Adipocyte (in vitro differentiated cells): ENCODE data around the gene TSPAN18.

Source experiments
- DNase-seq: peaks from one replicate; pipeline ENCODE4 v3.0.0-alpha.2; 2015; ENCODE audit warnings: low read depth
- H3K27me3 ChIP-seq: replicated peaks from 2 replicates; pipeline ENCODE4 v1.7.0; 2013; ENCODE audit warnings: mild to moderate bottlenecking, low read length, moderate library complexity; ENCODE audit not compliant: control insufficient read depth, insufficient read depth
- H3K36me3 ChIP-seq: 2 replicates; pipeline ENCODE4 v1.7.0; 2013; ENCODE audit warnings: low read length, mild to moderate bottlenecking, moderate library complexity; ENCODE audit not compliant: control insufficient read depth, insufficient read depth, severe bottlenecking
- H3K4me1 ChIP-seq: 2 replicates; pipeline ENCODE4 v1.7.0; 2013; ENCODE audit warnings: mild to moderate bottlenecking, low read length, moderate library complexity; ENCODE audit not compliant: control insufficient read depth, insufficient read depth
- H3K4me3 ChIP-seq: 2 replicates; pipeline ENCODE4 v1.7.0; 2013; ENCODE audit warnings: mild to moderate bottlenecking, low read length, moderate library complexity
- H3K9ac ChIP-seq: 2 replicates; pipeline ENCODE4 v1.7.0; 2013; ENCODE audit warnings: mild to moderate bottlenecking, low read length, moderate library complexity
- H3K9me3 ChIP-seq: 2 replicates; pipeline ENCODE4 v1.7.0; 2013; ENCODE audit warnings: mild to moderate bottlenecking, low read length, moderate library complexity; ENCODE audit not compliant: control insufficient read depth

TSPAN18 gene

DNA sequence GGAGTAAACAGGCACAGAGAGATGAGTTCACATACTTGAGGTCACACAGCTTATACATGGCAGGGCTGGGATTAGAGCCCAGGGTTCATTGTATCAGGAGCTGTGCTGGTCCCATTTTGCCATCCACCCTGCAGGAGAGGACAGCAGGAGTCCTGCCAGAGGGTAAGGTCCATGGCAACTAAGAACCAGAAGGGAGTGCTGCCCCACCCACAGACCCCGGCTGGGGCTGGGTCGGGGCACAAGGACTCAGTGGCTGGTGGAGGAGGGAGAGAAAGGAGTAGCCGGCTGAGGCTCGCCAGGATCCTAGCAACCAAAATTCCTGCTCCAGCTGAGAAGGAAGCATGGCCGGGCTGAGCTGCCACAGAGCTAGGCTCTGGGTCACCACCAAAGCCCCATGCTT, 249.8 kb downstream of the TSPAN18 start:
- Histone ChIP-seq H3K9ac (no peak overlapping the region), H3K4me3 (no peak overlapping the region), H3K4me1 (no peaks in the 10 kb centered on the region), H3K36me3 (no peaks in the 10 kb centered on the region), H3K27me3 (peaks cover 22% of the 10 kb centered on the region), H3K9me3 (no peaks in the 10 kb centered on the region)
- DNase-seq: no peak

DNA sequence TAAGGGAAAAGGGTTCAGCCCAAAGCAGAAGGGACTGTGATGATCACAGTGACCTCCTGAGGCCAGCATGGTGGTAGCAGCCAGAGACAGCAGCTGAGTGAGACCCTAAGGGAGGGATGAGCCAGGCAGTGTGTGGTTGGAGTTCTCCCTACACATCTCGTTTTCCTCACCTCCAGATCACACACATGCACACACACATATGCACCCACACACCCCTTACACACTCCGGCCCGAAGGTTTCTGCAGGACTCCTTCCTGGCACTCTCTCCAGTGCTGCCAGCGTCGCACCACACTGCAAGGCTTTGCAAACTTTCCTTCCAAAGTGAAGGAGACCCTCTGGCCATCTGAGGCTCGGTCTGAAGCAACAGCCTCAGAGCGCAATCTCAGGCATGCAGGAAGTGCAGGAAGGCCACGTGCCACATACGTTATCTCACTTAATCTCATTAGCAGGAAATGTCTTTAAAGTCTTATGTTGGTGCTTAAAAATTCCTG, 250.8 kb downstream of the TSPAN18 start:
- no peaks in the 10 kb centered on the region for H3K4me1 ChIP-seq
- H3K9ac ChIP-seq: no peak overlapping the region
- DNase-seq: no peak
- H3K9me3 ChIP-seq: no peaks in the 10 kb centered on the region
- H3K27me3 ChIP-seq: peaks cover 24% of the 10 kb centered on the region
- no peak overlapping the region for H3K4me3 ChIP-seq
- H3K36me3 ChIP-seq: no peaks in the 10 kb centered on the region

DNA sequence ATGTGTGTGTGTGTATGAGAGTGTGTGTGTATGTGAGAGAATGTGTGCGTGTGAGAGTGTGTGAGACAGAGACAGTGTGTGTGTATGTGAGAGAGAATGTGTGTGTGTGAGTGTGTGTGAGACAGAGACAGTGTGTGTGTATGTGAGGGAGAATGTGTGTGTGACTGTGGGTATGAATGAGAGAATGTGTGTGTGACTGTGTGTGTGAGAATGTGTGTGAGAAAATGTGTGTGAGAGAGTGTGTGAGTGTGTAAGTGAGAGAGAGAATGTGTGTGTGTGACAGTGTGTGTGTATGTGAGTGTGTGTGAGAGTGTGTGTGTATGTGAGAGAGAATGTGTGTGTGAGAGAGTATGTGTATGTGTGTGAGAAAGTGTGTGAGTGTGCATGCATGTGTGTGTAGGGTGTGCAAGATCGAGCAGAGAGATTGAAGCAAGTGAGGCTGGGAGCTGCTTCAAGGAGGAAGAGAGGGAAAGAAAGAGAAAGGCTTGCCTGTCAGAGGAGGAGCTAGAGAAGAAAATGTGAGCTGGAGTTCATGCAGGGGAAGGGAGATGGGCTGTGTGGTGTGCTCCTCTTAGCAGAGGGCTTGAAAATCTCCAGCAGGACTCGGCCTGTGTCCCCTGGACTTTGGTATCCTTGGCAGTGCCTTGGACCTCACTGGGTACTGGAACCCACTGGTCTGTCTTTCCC, 251.7 kb downstream of the TSPAN18 start:
- no peak overlapping the region for H3K9ac ChIP-seq
- no peaks in the 10 kb centered on the region for H3K4me1 ChIP-seq
- H3K4me3 ChIP-seq: no peak overlapping the region
- no peak for DNase-seq
- H3K27me3 ChIP-seq: peaks cover 21% of the 10 kb centered on the region
- no peaks in the 10 kb centered on the region for H3K36me3 ChIP-seq
- no peaks in the 10 kb centered on the region for H3K9me3 ChIP-seq

DNA sequence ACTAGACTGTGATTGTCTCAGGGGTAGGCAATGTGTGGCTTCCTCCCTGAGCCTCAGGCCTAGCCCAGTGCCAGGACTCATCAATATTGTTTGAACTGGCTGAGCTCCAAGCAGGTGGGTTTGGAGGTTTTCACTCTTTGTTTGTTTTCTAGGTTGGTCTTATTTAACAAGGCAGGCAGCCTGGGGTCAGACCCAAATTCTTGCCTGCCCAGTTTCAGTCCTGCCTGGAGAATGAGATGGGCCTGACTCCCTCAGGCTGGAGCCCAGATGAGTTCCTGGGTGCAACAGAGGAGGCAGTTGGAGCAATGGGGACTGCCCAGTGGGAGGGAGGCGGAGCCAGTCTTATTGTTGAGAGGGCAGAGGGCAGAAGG, 252.2 kb downstream of the TSPAN18 start:
- DNase-seq: no peak
- no peaks in the 10 kb centered on the region for H3K4me1 ChIP-seq
- no peak overlapping the region for H3K9ac ChIP-seq
- H3K36me3 ChIP-seq: no peaks in the 10 kb centered on the region
- H3K4me3 ChIP-seq: no peak overlapping the region
- no peaks in the 10 kb centered on the region for H3K9me3 ChIP-seq
- peaks cover 21% of the 10 kb centered on the region for H3K27me3 ChIP-seq

DNA sequence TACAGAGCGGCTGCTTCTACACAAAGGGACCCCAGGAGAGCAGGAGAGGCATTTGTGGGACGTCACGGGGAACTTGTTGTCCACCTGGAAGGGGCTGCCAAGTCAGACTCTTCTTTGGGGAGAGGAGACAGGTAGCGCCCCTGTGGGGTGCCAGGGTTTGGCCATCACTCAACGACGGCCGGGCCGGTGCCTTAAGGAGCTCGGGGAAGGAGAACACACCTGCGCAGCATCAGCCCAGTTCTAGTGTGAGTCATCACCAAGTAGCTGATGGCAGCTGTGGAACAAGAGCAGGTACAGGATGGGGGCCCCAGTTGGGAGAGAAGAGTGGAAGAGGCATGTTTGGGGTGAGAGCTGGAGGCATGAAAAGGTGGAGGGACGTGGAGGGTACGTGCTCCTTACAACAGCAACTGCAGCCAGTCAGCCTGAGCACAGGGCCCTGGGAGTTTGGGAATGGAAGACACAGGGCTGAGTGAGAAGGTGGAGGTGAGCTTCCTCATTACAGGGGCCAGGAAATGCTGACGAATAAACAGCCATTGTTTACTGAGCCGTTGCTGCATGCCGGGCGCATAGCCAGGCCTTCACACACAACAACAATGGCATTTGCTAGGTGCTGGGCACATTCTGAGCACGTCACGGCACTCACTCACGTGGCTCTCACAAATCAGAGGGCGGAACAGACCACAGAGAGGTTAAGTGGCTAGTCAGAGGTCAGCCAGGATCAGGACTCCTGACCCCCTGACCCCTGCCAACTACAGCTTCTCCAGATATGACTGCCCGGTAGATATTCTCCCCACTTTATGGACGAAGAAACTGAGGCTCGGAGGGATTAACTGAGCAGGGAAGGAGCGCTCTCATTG, 253.0 kb downstream of the TSPAN18 start:
- Histone ChIP-seq H3K4me1 (no peaks in the 10 kb centered on the region), H3K9me3 (no peaks in the 10 kb centered on the region), H3K27me3 (peaks cover 25% of the 10 kb centered on the region), H3K4me3 (no peak overlapping the region), H3K9ac (no peak overlapping the region), H3K36me3 (no peaks in the 10 kb centered on the region)
- DNase-seq: no peak

DNA sequence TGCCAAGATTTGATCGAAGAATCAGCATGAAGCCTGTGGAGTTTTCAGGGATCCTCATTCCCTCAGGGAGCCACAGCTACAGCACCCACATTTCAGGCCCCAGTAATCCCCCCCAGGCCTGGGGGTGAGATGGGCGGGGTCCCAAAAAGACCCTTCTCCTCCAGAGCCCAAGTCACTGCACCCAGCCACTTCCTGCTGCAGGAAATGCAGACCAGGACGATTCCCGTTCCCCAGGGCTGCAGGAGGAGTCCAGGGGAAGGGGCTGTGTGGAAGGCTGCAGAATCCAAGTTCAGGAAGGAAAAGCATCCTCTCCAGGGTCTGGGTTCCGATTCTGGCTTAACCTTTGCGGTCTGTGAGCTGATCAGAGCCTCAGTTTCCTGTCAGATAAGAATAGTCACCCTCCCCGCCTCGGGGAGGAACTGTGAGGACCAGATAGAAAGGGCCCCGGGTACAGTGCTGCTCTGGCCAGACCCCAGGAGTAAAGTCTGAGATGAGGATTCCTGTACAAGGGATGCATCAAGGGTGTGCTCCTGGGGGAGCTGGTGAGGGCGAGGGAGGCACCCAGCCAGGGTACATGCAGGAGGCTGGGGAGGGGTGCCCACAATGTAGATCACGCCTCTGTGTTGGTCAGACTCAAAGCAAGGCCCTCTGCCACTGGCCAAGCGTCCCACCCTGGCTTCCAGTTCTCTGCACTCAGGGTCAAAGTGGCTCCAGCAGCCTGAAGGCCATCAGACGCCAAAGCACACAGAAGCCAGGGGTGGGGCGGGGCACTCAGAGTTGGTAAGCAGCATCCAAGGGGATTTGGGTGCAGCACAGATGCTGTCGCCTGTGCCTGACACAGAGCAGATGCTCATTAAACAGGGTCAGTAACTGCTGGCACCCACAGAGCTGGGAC, 254.0 kb downstream of the TSPAN18 start:
- H3K9me3 ChIP-seq: no peaks in the 10 kb centered on the region
- no peak for DNase-seq
- H3K4me3 ChIP-seq: no peak overlapping the region
- peaks cover 30% of the 10 kb centered on the region for H3K27me3 ChIP-seq
- H3K9ac ChIP-seq: no peak overlapping the region
- no peaks in the 10 kb centered on the region for H3K4me1 ChIP-seq
- H3K36me3 ChIP-seq: no peaks in the 10 kb centered on the region
